Stimulated activated memory B cell treated with anti-CD40 and anti-IgM and Interleukin-4, amounts not matched to agents 10 μg/mL and 1 μg/mL and 100 μg/mL, for 72 hours (primary cell): ENCODE measurements around the gene GRB10.

Experiments used
- ATAC-seq: fragments of 150-1000 bp; cut with Tn5 transposase; 2 replicates; pipeline ENCODE4 v1.10.0; 2021
- H3K27ac Mint-ChIP-seq: one replicate; pipeline ENCODE4 v1.8.0; 2022; ENCODE audit warnings: mild to moderate bottlenecking, mixed read lengths
- H3K27me3 Mint-ChIP-seq: one replicate; pipeline ENCODE4 v1.8.0; 2022; ENCODE audit warnings: mixed read lengths
- H3K36me3 Mint-ChIP-seq: one replicate; pipeline ENCODE4 v1.8.0; 2022; ENCODE audit warnings: mixed read lengths
- H3K4me1 Mint-ChIP-seq: one replicate; pipeline ENCODE4 v1.8.0; 2022; ENCODE audit warnings: mixed read lengths
- H3K4me3 Mint-ChIP-seq: one replicate; pipeline ENCODE4 v1.8.0; 2022; ENCODE audit warnings: mild to moderate bottlenecking, moderate library complexity, mixed read lengths
- H3K9me3 Mint-ChIP-seq: one replicate; pipeline ENCODE4 v1.8.0; 2022; ENCODE audit warnings: mixed read lengths

The GRB10 gene

GRCh38 chr7:50599385-50599784 lies 183.3 kb downstream of the GRB10 start:
- Mint-ChIP-seq H3K27ac (no peak overlapping the region), H3K9me3 (no peaks in the 10 kb centered on the region), H3K27me3 (peaks cover 24% of the 10 kb centered on the region), H3K36me3 (no peaks in the 10 kb centered on the region), H3K4me3 (no peak overlapping the region), H3K4me1 (no peaks in the 10 kb centered on the region)
- ATAC-seq, result no peak

- Mint-ChIP-seq H3K27ac (no peak overlapping the region), H3K9me3 (no peaks in the 10 kb centered on the region)
These were observed 184.0 kb downstream of the GRB10 start for GRCh38 chr7:50598460-50599343.

GRCh38 chr7:50596484-50596883 lies 186.2 kb downstream of the GRB10 start:
- no peaks in the 10 kb centered on the region for H3K9me3 Mint-ChIP-seq
- no peak overlapping the region for H3K4me3 Mint-ChIP-seq
- no peak for ATAC-seq

More at GRCh38 chr7:50598460-50599343, 184.0 kb downstream of the GRB10 start:
- Mint-ChIP-seq H3K36me3 (no peaks in the 10 kb centered on the region), H3K27me3 (peaks cover 24% of the 10 kb centered on the region), H3K4me1 (no peaks in the 10 kb centered on the region), H3K4me3 (no peak overlapping the region)
- ATAC-seq, result no peak

GRCh38 chr7:50595491-50596102 lies 187.1 kb downstream of the GRB10 start:
- Mint-ChIP-seq H3K36me3 (no peaks in the 10 kb centered on the region), H3K27ac (no peak overlapping the region), H3K27me3 (peaks cover 53% of the 10 kb centered on the region), H3K9me3 (no peaks in the 10 kb centered on the region), H3K4me3 (no peak overlapping the region), H3K4me1 (no peaks in the 10 kb centered on the region)
- no peak for ATAC-seq

More at GRCh38 chr7:50596484-50596883, 186.2 kb downstream of the GRB10 start:
- Mint-ChIP-seq H3K27ac (no peak overlapping the region), H3K27me3 (peaks cover 44% of the 10 kb centered on the region), H3K4me1 (no peaks in the 10 kb centered on the region), H3K36me3 (no peaks in the 10 kb centered on the region)

- Mint-ChIP-seq H3K9me3 (no peaks in the 10 kb centered on the region), H3K4me3 (no peak overlapping the region), H3K27me3 (peaks cover 60% of the 10 kb centered on the region), H3K36me3 (no peaks in the 10 kb centered on the region), H3K4me1 (no peaks in the 10 kb centered on the region), H3K27ac (no peak overlapping the region)
- ATAC-seq, result peak; percentile 4
These were observed 187.8 kb downstream of the GRB10 start for GRCh38 chr7:50594734-50595485.

GRCh38 chr7:50594136-50594535 lies 188.6 kb downstream of the GRB10 start:
- Mint-ChIP-seq H3K27me3 (peaks cover 61% of the 10 kb centered on the region), H3K9me3 (no peaks in the 10 kb centered on the region), H3K27ac (no peak overlapping the region), H3K4me1 (no peaks in the 10 kb centered on the region), H3K4me3 (no peak overlapping the region), H3K36me3 (no peaks in the 10 kb centered on the region)
- ATAC-seq, result no peak

- ATAC-seq, result no peak
- H3K4me3 Mint-ChIP-seq, result no peak overlapping the region
- no peaks in the 10 kb centered on the region for H3K4me1 Mint-ChIP-seq
- no peaks in the 10 kb centered on the region for H3K36me3 Mint-ChIP-seq
- no peak overlapping the region for H3K27ac Mint-ChIP-seq
- H3K27me3 Mint-ChIP-seq, result peaks cover 64% of the 10 kb centered on the region
- no peaks in the 10 kb centered on the region for H3K9me3 Mint-ChIP-seq
These were observed 189.8 kb downstream of the GRB10 start for GRCh38 chr7:50592940-50593339.

GRCh38 chr7:50591480-50592438 lies 190.9 kb downstream of the GRB10 start:
- Mint-ChIP-seq H3K4me1 (no peaks in the 10 kb centered on the region), H3K4me3 (no peak overlapping the region), H3K36me3 (no peaks in the 10 kb centered on the region), H3K27me3 (peaks cover 73% of the 10 kb centered on the region), H3K9me3 (no peaks in the 10 kb centered on the region), H3K27ac (no peak overlapping the region)
- no peak for ATAC-seq

GRCh38 chr7:50591098-50591479 lies 191.6 kb downstream of the GRB10 start:
- H3K4me1 Mint-ChIP-seq, result no peaks in the 10 kb centered on the region
- H3K36me3 Mint-ChIP-seq, result no peaks in the 10 kb centered on the region
- H3K27ac Mint-ChIP-seq, result no peak overlapping the region
- H3K4me3 Mint-ChIP-seq, result no peak overlapping the region
- no peak for ATAC-seq
- no peaks in the 10 kb centered on the region for H3K9me3 Mint-ChIP-seq
- H3K27me3 Mint-ChIP-seq, result peaks cover 73% of the 10 kb centered on the region

GRCh38 chr7:50590535-50590934 lies 192.2 kb downstream of the GRB10 start:
- H3K27me3 Mint-ChIP-seq, result peaks cover 73% of the 10 kb centered on the region

GRCh38 chr7:50589364-50589763 lies 193.3 kb downstream of the GRB10 start:
- H3K4me3 Mint-ChIP-seq, result no peak overlapping the region
- H3K36me3 Mint-ChIP-seq, result no peaks in the 10 kb centered on the region
- H3K27me3 Mint-ChIP-seq, result peaks cover 64% of the 10 kb centered on the region
- no peak for ATAC-seq
- H3K9me3 Mint-ChIP-seq, result no peaks in the 10 kb centered on the region
- H3K27ac Mint-ChIP-seq, result no peak overlapping the region
- no peaks in the 10 kb centered on the region for H3K4me1 Mint-ChIP-seq

More at GRCh38 chr7:50590535-50590934, 192.2 kb downstream of the GRB10 start:
- Mint-ChIP-seq H3K9me3 (no peaks in the 10 kb centered on the region), H3K36me3 (no peaks in the 10 kb centered on the region), H3K4me3 (no peak overlapping the region), H3K27ac (no peak overlapping the region), H3K4me1 (no peaks in the 10 kb centered on the region)
- ATAC-seq, result no peak

- H3K27ac Mint-ChIP-seq, result no peak overlapping the region
- ATAC-seq, result no peak
- no peaks in the 10 kb centered on the region for H3K4me1 Mint-ChIP-seq
- peaks cover 64% of the 10 kb centered on the region for H3K27me3 Mint-ChIP-seq
- H3K4me3 Mint-ChIP-seq, result no peak overlapping the region
- peaks cover 4% of the 10 kb centered on the region for H3K9me3 Mint-ChIP-seq
- H3K36me3 Mint-ChIP-seq, result no peaks in the 10 kb centered on the region
These were observed 193.8 kb downstream of the GRB10 start for GRCh38 chr7:50588937-50589336.

GRCh38 chr7:50587737-50588136 lies 195.0 kb downstream of the GRB10 start:
- Mint-ChIP-seq H3K27ac (no peak overlapping the region), H3K27me3 (peaks cover 56% of the 10 kb centered on the region)

GRCh38 chr7:50584793-50585408 lies 197.8 kb downstream of the GRB10 start:
- Mint-ChIP-seq H3K4me3 (no peak overlapping the region), H3K27me3 (peaks cover 39% of the 10 kb centered on the region), H3K9me3 (peaks cover 10% of the 10 kb centered on the region), H3K36me3 (no peaks in the 10 kb centered on the region), H3K27ac (no peak overlapping the region), H3K4me1 (no peaks in the 10 kb centered on the region)
- ATAC-seq, result no peak

More at GRCh38 chr7:50587737-50588136, 195.0 kb downstream of the GRB10 start:
- Mint-ChIP-seq H3K9me3 (peaks cover 9% of the 10 kb centered on the region), H3K4me3 (no peak overlapping the region), H3K36me3 (no peaks in the 10 kb centered on the region), H3K4me1 (no peaks in the 10 kb centered on the region)
- ATAC-seq, result no peak
